Lung (tissue), 12 donors: ENCODE data around the gene PLEKHO2. TPM values are rescaled to one million over a fixed set of nuclear protein-coding genes. Genes with fewer than 3 reads are reported as not detected.

Experiments
- ATAC-seq: fragments of 200-7000 bp; cut with Tn5 transposase; one replicate; pipeline ENCODE4 v1.9.1; 2020; ENCODE audit warnings: moderate number of reproducible peaks; ENCODE audit not compliant: insufficient read depth, low FRiP score
- DNase-seq, 3 donors: peaks; one replicate each; pipeline ENCODE4 v3.0.0-alpha.2; 2013 to 2017
- H3K27ac ChIP-seq, 2 donors: one replicate each; pipeline ENCODE4 v1.5.1; 2013; ENCODE audit warnings: mild to moderate bottlenecking in 2 of 2, moderate library complexity in 2 of 2, control low read depth in 1 of 2, inconsistent platforms in 1 of 2, low read depth in 1 of 2, low read length in 1 of 2
- H3K27me3 ChIP-seq, 3 donors: one replicate each; pipeline ENCODE4 v1.5.1; 2013; ENCODE audit warnings: low read length in 2 of 3; ENCODE audit not compliant: control insufficient read depth in 3 of 3, insufficient read depth in 3 of 3
- H3K36me3 ChIP-seq, 4 donors: one replicate each; pipeline ENCODE4 v1.5.1; 2013; ENCODE audit warnings: low read length in 4 of 4, mild to moderate bottlenecking in 1 of 4, moderate library complexity in 1 of 4; ENCODE audit not compliant: control insufficient read depth in 4 of 4, insufficient read depth in 4 of 4
- H3K4me1 ChIP-seq, 5 donors: one replicate each; pipeline ENCODE4 v1.5.1; 2013; ENCODE audit warnings: low read length in 5 of 5, mild to moderate bottlenecking in 2 of 5, moderate library complexity in 1 of 5; ENCODE audit not compliant: control insufficient read depth in 5 of 5, insufficient read depth in 5 of 5
- H3K4me3 ChIP-seq: one replicate; pipeline ENCODE4 v1.5.1; 2013; ENCODE audit warnings: mild to moderate bottlenecking, control low read depth, moderate library complexity
- H3K9ac ChIP-seq, 2 donors: one replicate each; pipeline ENCODE4 v1.5.1; 2013; ENCODE audit warnings: low read length in 2 of 2, control low read depth in 1 of 2; ENCODE audit not compliant: insufficient read depth in 1 of 2
- H3K9me3 ChIP-seq, 4 donors: one replicate each; pipeline ENCODE4 v1.5.1; 2013; ENCODE audit warnings: low read length in 3 of 4, mild to moderate bottlenecking in 1 of 4, moderate library complexity in 1 of 4; ENCODE audit not compliant: control insufficient read depth in 4 of 4, insufficient read depth in 3 of 4
- CTCF ChIP-seq: IDR thresholded peaks from 2 replicates; pipeline ENCODE4 v1.5.1; 2012; ENCODE audit warnings: mild to moderate bottlenecking; ENCODE audit errors: control extremely low read depth, extremely low read depth
- WGBS, 2 donors: extraction: QIAGEN DNeasy Blood & Tissue Kit; methylation state at CpG; one replicate each; pipeline ENCODE4 v1.1.7; 2013; 5-methylcytosine and 5-hydroxymethylcytosine counted together
- polyA plus RNA-seq, 2 donors: library from polyadenylated mRNA; stranded (reverse); fragments of 200-250 nt; gene quantifications; one replicate each; pipeline ENCODE4 v1.2.1, GENCODE V29; 2013
- total RNA-seq, 2 donors: library from RNA; depleted of rRNA in 1 of 2; stranded (reverse); fragments of >200 nt in 1 of 2; gene quantifications; one replicate each; pipeline ENCODE4 v1.2.1, GENCODE V29; 2014 to 2021
- donor health status: control.
- donor health status: control.
- donor health status: Bipolar disorder and iron deficiency.
- donor health status: healthy.
- donor health status: DM: yes; HTN: yes; CAD: no.

The PLEKHO2 gene
- total and polyA plus RNA-seq, 4 donors: 25.6 to 84.1 (median 56.1) TPM

GRCh38 chr15:64901141-64901540 is 59.4 kb downstream of the PLEKHO2 start:
- Histone ChIP-seq H3K4me1 (peaks cover 0 to 19% (median 10%) of the 10 kb centered on the region in 5 donors), H3K27me3 (no peaks in the 10 kb centered on the region), H3K27ac (no peak overlapping the region), H3K36me3 (no peaks in the 10 kb centered on the region), H3K4me3 (no peak overlapping the region), H3K9me3 (peaks cover 0 to 3% (median under 1%) of the 10 kb centered on the region in 4 donors), H3K9ac (no peak overlapping the region)
- 97 to 98% methylated on average over 5 of the region's 5 CpGs for WGBS, 2 donors
- ATAC-seq (no peak), DNase-seq (no peak)
- TF ChIP-seq CTCF: no peak

- H3K36me3 ChIP-seq: no peaks in the 10 kb centered on the region
- 89 to 99% methylated on average over 2 of the region's 2 CpGs for WGBS, 2 donors
- H3K4me1 ChIP-seq: peaks cover 0 to 19% (median 10%) of the 10 kb centered on the region in 5 donors
- H3K27me3 ChIP-seq: no peaks in the 10 kb centered on the region
- no peak overlapping the region for H3K4me3 ChIP-seq
- DNase-seq (no peak), ATAC-seq (no peak)
- no peak overlapping the region for H3K9ac ChIP-seq
- no peak overlapping the region for H3K27ac ChIP-seq
- no peak for TF ChIP-seq CTCF
- peaks cover 0 to 3% (median under 1%) of the 10 kb centered on the region in 4 donors for H3K9me3 ChIP-seq
Observed at GRCh38 chr15:64901914-64902313, 60.2 kb downstream of the PLEKHO2 start.

- Histone ChIP-seq H3K27me3 (no peaks in the 10 kb centered on the region), H3K4me3 (no peak overlapping the region), H3K36me3 (peaks cover 0 to 1% (median 0%) of the 10 kb centered on the region in 4 donors), H3K4me1 (peaks cover 0 to 12% (median under 1%) of the 10 kb centered on the region in 5 donors), H3K27ac (no peak overlapping the region), H3K9ac (no peak overlapping the region), H3K9me3 (peaks cover 0 to 3% (median under 1%) of the 10 kb centered on the region in 4 donors)
- TF ChIP-seq CTCF: no peak
- DNase-seq (no peak), ATAC-seq (no peak)
- 93% methylated on average over 4 of the region's 4 CpGs for WGBS, 2 donors
Observed at GRCh38 chr15:64902863-64903262, 61.1 kb downstream of the PLEKHO2 start.
